AG10803 (cell line): ENCODE measurements around the gene P2RX7.
"Not testable (repeated sequence)": the region's sequence is repeated elsewhere in the genome, so short reads cannot be mapped to it uniquely, and the experiment has no call there.

ENCODE experiments used
- DNase-seq: peaks from one replicate; pipeline ENCODE4 v3.0.0; 2010; ENCODE audit warnings: low read depth
- H3K4me3 ChIP-seq: 2 replicates; pipeline ENCODE4 v1.5.1; 2011; ENCODE audit warnings: mild to moderate bottlenecking, low read length, control low read depth
- TF ChIP-seq, protein P1 (sequence below): conservative IDR thresholded peaks from 2 replicates; pipeline ENCODE4 v1.5.1; 2011; ENCODE audit warnings: mild to moderate bottlenecking, low read length, control low read depth, inconsistent platforms

The P2RX7 gene

DNA sequence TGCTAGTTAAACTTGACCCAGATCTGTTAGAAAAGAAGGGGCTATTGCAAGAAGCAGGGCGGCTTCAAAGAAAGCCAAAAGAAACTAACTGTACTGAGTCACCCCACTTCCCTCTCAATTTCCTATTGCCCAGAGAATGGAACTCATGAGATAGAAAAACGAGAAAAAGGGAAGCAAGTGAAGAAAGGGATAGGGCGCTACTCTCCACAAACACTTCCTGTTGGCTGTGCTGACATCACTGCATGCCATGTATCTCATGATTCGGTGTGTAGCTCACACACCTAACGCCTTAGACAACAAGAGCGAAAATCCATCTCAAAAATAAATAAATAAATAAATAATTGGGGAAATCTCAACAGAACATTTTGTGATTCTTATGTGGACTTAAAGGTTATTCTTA, 64.2 kb downstream of the P2RX7 start:
- H3K4me3 ChIP-seq = no peak overlapping the region
- TF ChIP-seq, protein P1, sequence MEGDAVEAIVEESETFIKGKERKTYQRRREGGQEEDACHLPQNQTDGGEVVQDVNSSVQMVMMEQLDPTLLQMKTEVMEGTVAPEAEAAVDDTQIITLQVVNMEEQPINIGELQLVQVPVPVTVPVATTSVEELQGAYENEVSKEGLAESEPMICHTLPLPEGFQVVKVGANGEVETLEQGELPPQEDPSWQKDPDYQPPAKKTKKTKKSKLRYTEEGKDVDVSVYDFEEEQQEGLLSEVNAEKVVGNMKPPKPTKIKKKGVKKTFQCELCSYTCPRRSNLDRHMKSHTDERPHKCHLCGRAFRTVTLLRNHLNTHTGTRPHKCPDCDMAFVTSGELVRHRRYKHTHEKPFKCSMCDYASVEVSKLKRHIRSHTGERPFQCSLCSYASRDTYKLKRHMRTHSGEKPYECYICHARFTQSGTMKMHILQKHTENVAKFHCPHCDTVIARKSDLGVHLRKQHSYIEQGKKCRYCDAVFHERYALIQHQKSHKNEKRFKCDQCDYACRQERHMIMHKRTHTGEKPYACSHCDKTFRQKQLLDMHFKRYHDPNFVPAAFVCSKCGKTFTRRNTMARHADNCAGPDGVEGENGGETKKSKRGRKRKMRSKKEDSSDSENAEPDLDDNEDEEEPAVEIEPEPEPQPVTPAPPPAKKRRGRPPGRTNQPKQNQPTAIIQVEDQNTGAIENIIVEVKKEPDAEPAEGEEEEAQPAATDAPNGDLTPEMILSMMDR = no peak
- no peak for DNase-seq

DNA sequence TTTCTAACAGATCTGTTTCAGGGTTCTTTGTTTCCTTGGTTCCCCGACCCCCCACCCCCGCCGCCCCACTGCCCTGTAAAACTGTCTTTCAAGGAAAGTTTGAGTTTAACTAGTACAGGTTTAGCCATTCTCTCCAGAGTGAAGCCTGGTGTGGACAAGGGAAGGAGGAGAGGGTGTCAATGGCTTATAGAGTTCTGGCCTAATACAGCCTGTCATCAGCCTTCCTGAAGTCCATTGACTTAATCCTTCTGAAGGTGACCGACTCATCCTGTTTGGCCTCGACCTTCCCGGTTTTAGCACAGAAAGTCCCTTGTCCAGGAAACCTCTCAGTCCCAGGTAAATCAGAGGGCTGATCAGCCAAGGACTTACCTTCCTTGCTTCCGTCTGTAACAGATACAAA, 66.3 kb downstream of the P2RX7 start:
- TF ChIP-seq, protein P1 = no peak
- DNase-seq = no peak

DNA sequence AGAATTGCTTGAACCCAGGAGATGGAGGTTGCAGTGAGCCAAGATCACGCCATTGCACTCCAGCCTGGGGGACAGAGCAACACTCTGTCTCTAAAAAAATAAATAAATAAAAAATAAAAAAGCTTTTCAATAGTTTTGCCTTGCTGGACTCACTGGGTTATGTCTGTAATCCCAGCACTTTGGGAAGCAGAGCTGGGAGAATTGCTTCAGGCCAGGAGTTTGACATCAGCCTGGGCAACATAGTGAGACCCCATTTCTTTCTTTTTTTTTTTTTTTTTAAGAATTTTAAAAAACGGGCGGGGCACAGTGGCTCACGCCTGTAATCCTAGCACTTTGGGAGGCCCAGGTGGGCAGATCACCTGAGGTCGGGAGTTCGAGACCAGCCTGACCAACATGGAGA, 68.5 kb downstream of the P2RX7 start:
- not testable (repeated sequence) for DNase-seq, H3K4me3 ChIP-seq

More for the DNA sequence above, 66.3 kb downstream of the P2RX7 start:
- no peak overlapping the region for H3K4me3 ChIP-seq

DNA sequence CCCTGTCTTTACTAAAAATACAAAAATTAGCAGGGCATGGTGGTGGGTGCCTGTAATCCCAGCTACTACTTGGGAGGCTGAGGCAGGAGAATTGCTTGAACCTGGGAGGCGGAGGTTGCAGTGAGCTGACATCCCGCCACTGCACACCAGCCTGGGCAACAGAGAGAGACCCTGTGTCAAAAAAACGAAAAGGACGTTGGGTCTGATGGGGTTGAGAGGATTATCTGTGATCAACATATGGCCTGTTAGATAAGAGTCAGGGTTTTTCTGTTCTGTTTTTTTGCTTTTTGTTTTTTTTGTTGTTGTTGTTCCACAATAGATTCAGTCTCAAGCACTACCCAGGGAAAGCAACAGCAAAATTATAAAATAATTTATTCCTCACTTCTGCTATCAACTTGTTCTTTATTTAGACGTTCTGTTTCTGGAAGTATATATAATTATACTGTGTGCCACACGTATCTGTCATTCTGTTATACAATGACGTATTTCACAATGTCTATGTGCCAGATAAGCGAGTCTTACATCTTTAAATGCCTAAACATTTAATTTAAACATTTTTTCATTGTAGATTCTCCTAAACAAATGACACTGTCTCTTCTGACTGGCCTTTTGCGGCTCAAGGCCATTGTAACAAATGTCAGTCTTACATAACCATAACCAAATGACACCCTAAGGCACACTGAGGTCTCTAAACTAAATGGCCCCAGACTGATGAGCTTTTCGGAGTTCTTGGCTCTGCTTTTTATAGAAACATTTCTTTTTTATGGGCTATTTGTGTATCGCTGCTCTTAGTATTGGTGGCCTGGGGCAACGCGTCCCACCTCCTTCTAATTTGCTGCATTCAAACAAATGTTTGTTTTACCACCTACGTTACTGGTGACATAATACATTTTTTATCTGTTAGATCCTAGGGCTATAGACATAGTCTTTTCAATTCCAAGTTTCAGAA, 70.0 kb downstream of the P2RX7 start:
- DNase-seq = no peak
- H3K4me3 ChIP-seq = no peak overlapping the region
- TF ChIP-seq, protein P1 = no peak

DNA sequence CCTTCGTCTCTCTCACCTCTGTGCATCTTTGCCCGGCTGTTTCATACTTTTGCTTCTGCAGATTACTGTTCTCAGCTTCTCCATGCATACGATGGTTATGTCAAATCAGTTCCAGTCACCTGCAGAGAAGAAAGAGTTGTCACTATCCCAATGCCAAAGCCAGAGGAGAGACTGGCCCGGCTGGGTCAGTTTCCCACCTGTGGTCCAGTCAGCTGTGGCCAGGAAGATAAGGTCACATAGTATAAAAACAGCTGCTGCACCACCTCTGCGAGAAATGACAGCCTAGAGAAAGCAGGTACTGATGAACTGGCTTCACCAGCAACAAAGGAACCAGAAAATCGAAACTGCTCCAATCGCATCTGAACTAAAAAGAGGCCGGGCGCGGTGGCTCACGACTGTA, 70.8 kb downstream of the P2RX7 start:
- no peak for DNase-seq
- no peak overlapping the region for H3K4me3 ChIP-seq
- TF ChIP-seq, protein P1 = no peak

DNA sequence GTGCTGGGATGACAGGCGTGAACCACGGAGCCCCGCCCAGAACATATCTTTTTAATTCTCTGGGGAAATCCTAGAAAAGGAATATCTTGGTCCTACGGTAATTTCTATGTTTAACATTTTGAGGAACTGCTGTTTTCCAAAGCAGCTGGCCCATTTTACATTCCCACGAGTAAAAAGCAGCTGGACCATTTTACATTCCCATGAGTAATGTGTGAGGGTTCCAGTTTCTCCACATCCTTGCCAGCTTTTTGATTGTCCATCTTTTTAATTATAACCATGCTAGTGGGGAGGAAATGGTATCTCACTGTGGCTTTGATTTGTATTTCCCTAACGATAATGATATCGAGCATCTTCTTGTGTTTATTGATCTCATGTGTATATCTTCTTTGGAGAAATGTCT, 72.8 kb downstream of the P2RX7 start:
- DNase-seq = peak; percentile 25
- TF ChIP-seq, protein P1 = no peak
- H3K4me3 ChIP-seq = no peak overlapping the region

DNA sequence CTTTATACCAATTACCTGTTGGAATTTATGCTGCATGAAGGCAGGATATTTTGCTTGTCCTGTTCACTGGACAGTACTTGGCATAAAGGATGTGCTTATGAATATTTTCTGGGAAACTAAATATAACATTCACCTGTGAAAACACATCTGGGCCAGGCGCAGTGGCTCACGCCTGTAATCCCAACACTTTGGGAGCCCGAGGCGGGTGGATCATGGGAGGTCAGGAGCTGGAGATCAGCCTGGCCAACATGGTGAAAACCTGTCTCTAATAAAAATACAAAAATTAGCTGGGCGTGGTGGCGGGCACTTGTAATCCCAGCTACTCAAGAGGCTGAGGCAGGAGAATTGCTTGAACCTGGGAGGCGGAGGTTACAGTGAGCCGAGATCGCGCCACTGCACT, 75.9 kb downstream of the P2RX7 start:
- not testable (repeated sequence) for DNase-seq, H3K4me3 ChIP-seq

DNA sequence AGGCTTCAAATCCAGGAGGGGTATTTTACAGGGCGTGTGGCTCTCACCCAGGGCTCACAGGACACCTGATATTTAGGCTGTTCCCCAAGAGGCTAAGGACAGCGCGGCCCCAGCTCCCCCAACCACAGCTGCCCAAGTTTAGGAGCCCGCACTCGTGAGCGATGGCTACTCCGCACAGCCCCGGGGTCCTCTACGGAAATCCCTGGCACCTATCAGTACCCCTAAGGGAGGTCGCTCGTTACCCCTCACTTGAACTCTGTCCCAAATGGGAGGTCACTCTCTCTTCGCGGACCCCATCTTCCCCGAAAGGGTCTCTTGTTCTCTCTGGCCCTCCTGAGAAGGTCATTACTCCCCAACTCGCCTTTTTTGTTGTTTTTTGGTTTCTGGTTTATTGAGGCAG, 76.5 kb downstream of the P2RX7 start:
- H3K4me3 ChIP-seq = peak overlapping the region; percentile 68
- TF ChIP-seq, protein P1 = no peak
- DNase-seq = no peak
